ENCODE data around the gene ZNF860.
A peak's percentile ranks its signal among the peaks of the same experiment; 100 is the strongest.
"Not testable (repeated sequence)": the region's sequence is repeated elsewhere in the genome, so short reads cannot be mapped to it uniquely, and the experiment has no call there.

Gene ZNF860

GRCh38 chr3:31962801-31963205 is 18.7 kb upstream of the ZNF860 start:
- no peak for DNase-seq (ENCODE audit: low spot score)

- DNase-seq (ENCODE audit: low spot score): no peak
Observed at GRCh38 chr3:31966978-31967591, 14.5 kb upstream of the ZNF860 start.

GRCh38 chr3:31967592-31967991 is 14.0 kb upstream of the ZNF860 start:
- no peak for DNase-seq (ENCODE audit: low spot score)

GRCh38 chr3:31968369-31968926 is 13.1 kb upstream of the ZNF860 start:
- DNase-seq (ENCODE audit: low spot score): no peak

- no peak for DNase-seq (ENCODE audit: low spot score)
Observed at GRCh38 chr3:31968927-31969418, 12.6 kb upstream of the ZNF860 start.

GRCh38 chr3:31971607-31972006 is 9.9 kb upstream of the ZNF860 start:
- DNase-seq (ENCODE audit: low spot score): no peak

- no peak for DNase-seq (ENCODE audit: low spot score)
Observed at GRCh38 chr3:31973081-31973480, 8.5 kb upstream of the ZNF860 start.

GRCh38 chr3:31973837-31974236 is 7.7 kb upstream of the ZNF860 start:
- no peak for DNase-seq (ENCODE audit: low spot score)

- DNase-seq (ENCODE audit: low spot score): no peak
Observed at GRCh38 chr3:31974471-31974870, 7.1 kb upstream of the ZNF860 start.

- no peak for DNase-seq (ENCODE audit: low spot score)
Observed at GRCh38 chr3:31974964-31975363, 6.6 kb upstream of the ZNF860 start.

- DNase-seq (ENCODE audit: low spot score): no peak
Observed at GRCh38 chr3:31976302-31976701, 5.2 kb upstream of the ZNF860 start.

- DNase-seq (ENCODE audit: low spot score): no peak
Observed at GRCh38 chr3:31977736-31978135, 3.8 kb upstream of the ZNF860 start.

GRCh38 chr3:31978553-31978952 is 3.0 kb upstream of the ZNF860 start:
- DNase-seq (ENCODE audit: low spot score): no peak

GRCh38 chr3:31979001-31979697 is 2.4 kb upstream of the ZNF860 start:
- peak; percentile 54 for DNase-seq (ENCODE audit: low spot score)

GRCh38 chr3:31980530-31981205 is 882 bp upstream of the ZNF860 start:
- peak; percentile 22 for DNase-seq (ENCODE audit: low spot score)

- no peak for DNase-seq (ENCODE audit: low spot score)
Observed at GRCh38 chr3:31984321-31984720, 2.8 kb downstream of the ZNF860 start.

GRCh38 chr3:31985831-31986230 is 4.3 kb downstream of the ZNF860 start:
- DNase-seq (ENCODE audit: low spot score): no peak

- DNase-seq (ENCODE audit: low spot score): no peak
Observed at GRCh38 chr3:31988271-31988670, 6.7 kb downstream of the ZNF860 start.

GRCh38 chr3:31992995-31993394 is 11.4 kb downstream of the ZNF860 start:
- not testable (repeated sequence) for DNase-seq (ENCODE audit: low spot score)

- DNase-seq (ENCODE audit: low spot score): no peak
Observed at GRCh38 chr3:31993843-31994242, 12.3 kb downstream of the ZNF860 start.

GRCh38 chr3:31995026-31995425 is 13.5 kb downstream of the ZNF860 start:
- not testable (repeated sequence) for DNase-seq (ENCODE audit: low spot score)

GRCh38 chr3:31996195-31996594 is 14.6 kb downstream of the ZNF860 start:
- no peak for DNase-seq (ENCODE audit: low spot score)

GRCh38 chr3:31997500-31997899 is 15.9 kb downstream of the ZNF860 start:
- no peak for DNase-seq (ENCODE audit: low spot score)
